GM21619 (cell line): ENCODE results near the gene ABHD8.
A peak's percentile ranks its signal among the peaks of the same experiment; 100 is the strongest.

Experiments
- ATAC-seq: cut with Tn5 transposase; IDR thresholded peaks from one replicate; pipeline ENCODE4 v1.9.1; 2021; ENCODE audit not compliant: unreplicated experiment

Gene ABHD8

GRCh38 chr19:17303167-17303939 is at the start of gene ABHD8:
Gene ABHD8, minus strand, starts transcription at chr19:17303425. Its CDS starts 1,809 bp downstream, at chr19:17301616.
- ATAC-seq: peak; percentile 52

GRCh38 chr19:17352608-17353280 is 49.5 kb upstream of the ABHD8 start:
- no peak for ATAC-seq

GRCh38 chr19:17351815-17352435 is 48.7 kb upstream of the ABHD8 start:
- no peak for ATAC-seq

GRCh38 chr19:17348700-17349099 is 45.5 kb upstream of the ABHD8 start:
- ATAC-seq: no peak

- no peak for ATAC-seq
These were observed 44.7 kb upstream of the ABHD8 start for GRCh38 chr19:17347877-17348276.

GRCh38 chr19:17347361-17347760 is 44.1 kb upstream of the ABHD8 start:
- ATAC-seq: no peak

- ATAC-seq: no peak
These were observed 43.0 kb upstream of the ABHD8 start for GRCh38 chr19:17346109-17346671.

- ATAC-seq: no peak
These were observed 38.6 kb upstream of the ABHD8 start for GRCh38 chr19:17341845-17342244.

- no peak for ATAC-seq
These were observed 38.2 kb upstream of the ABHD8 start for GRCh38 chr19:17341386-17341785.

GRCh38 chr19:17340871-17341357 is 37.7 kb upstream of the ABHD8 start:
- ATAC-seq: no peak

GRCh38 chr19:17340302-17340870 is 37.2 kb upstream of the ABHD8 start:
- ATAC-seq: no peak

- no peak for ATAC-seq
These were observed 36.0 kb upstream of the ABHD8 start for GRCh38 chr19:17339088-17339741.

GRCh38 chr19:17338433-17339078 is 35.3 kb upstream of the ABHD8 start:
- no peak for ATAC-seq

- no peak for ATAC-seq
These were observed 34.6 kb upstream of the ABHD8 start for GRCh38 chr19:17337675-17338432.

- ATAC-seq: peak; percentile 59
These were observed 33.8 kb upstream of the ABHD8 start, which contains the start of gene GTPBP3 for GRCh38 chr19:17336872-17337674. Gene GTPBP3, plus strand, starts transcription at chr19:17337553. Its CDS starts 59 bp downstream, at chr19:17337612.

- ATAC-seq: no peak
These were observed 32.4 kb upstream of the ABHD8 start for GRCh38 chr19:17335575-17335974.

GRCh38 chr19:17334414-17335409 is 31.5 kb upstream of the ABHD8 start, which contains the start of gene ANO8:
Gene ANO8, minus strand, starts transcription at chr19:17334855. Its CDS starts 185 bp downstream, at chr19:17334670.
- peak; percentile 43 for ATAC-seq
